SK-N-SH treated with all-trans-retinoic acid at 6 μM for 48 hours (cell line): Measurements from ENCODE around the gene FBXO31.

Experiments
- ATAC-seq: fragments of 200-7000 bp; cut with Tn5 transposase; 3 replicates; pipeline ENCODE4 v1.9.1; 2020; ENCODE audit warnings: mild to moderate bottlenecking, moderate library complexity
- ARNTL ChIP-seq: fragments of 450-650 bp; formaldehyde crosslinking; IDR thresholded peaks from 2 replicates; pipeline ENCODE4 v1.5.0; 2020; ENCODE audit warnings: low read depth, mild to moderate bottlenecking, moderate library complexity, borderline replicate concordance
- BACH2 ChIP-seq: fragments of 250-450 bp; sonication (Bioruptor Pico); IDR thresholded peaks from 2 replicates; pipeline ENCODE4 v1.9.0; 2021; ENCODE audit warnings: mild to moderate bottlenecking, borderline replicate concordance
- CSDC2 ChIP-seq: fragments of 250-450 bp; sonication (Bioruptor Pico); IDR thresholded peaks from 2 replicates; pipeline ENCODE4 v1.5.0; 2020; ENCODE audit warnings: mild to moderate bottlenecking, moderate library complexity
- ESRRG ChIP-seq: fragments of 250-450 bp; sonication (Bioruptor Pico); IDR thresholded peaks from 2 replicates; pipeline ENCODE4 v1.6.1; 2021; ENCODE audit warnings: mild to moderate bottlenecking
- GLIS3 ChIP-seq: fragments of 250-450 bp; sonication (Bioruptor Pico); IDR thresholded peaks from 2 replicates; pipeline ENCODE4 v1.5.0; 2020; ENCODE audit warnings: mild to moderate bottlenecking, moderate library complexity
- ISL1 ChIP-seq: fragments of 250-450 bp; sonication (Bioruptor Pico); IDR thresholded peaks from 2 replicates; pipeline ENCODE4 v2.1.2; 2022; ENCODE audit warnings: mild to moderate bottlenecking, moderate library complexity
- PPARA ChIP-seq: fragments of 250-450 bp; sonication (Bioruptor Pico); IDR thresholded peaks from 2 replicates; pipeline ENCODE4 v1.5.0; 2020; ENCODE audit warnings: mild to moderate bottlenecking, borderline replicate concordance
- RARB ChIP-seq: fragments of 250-450 bp; sonication (Bioruptor Pico); IDR thresholded peaks from 2 replicates; pipeline ENCODE4 v1.8.0; 2021; ENCODE audit warnings: mild to moderate bottlenecking, moderate library complexity
- SNAI2 ChIP-seq: fragments of 250-450 bp; sonication (Bioruptor Pico); IDR thresholded peaks from 2 replicates; pipeline ENCODE4 v1.5.0; 2020; ENCODE audit warnings: mild to moderate bottlenecking, moderate library complexity
- TCF4 ChIP-seq: fragments of 250-450 bp; sonication (Bioruptor Pico); IDR thresholded peaks from 2 replicates; pipeline ENCODE4 v1.8.0; 2021; ENCODE audit warnings: mild to moderate bottlenecking, moderate library complexity, borderline replicate concordance
- TOX ChIP-seq: fragments of 250-450 bp; sonication (Bioruptor Pico); IDR thresholded peaks from 2 replicates; pipeline ENCODE4 v1.8.0; 2021; ENCODE audit warnings: mild to moderate bottlenecking, moderate library complexity, borderline replicate concordance
- ZFP30 ChIP-seq: fragments of 450-650 bp; formaldehyde crosslinking; IDR thresholded peaks from 2 replicates; pipeline ENCODE4 v1.5.0; 2022; ENCODE audit warnings: mild to moderate bottlenecking, moderate library complexity
- ZNF565 ChIP-seq: fragments of 450-650 bp; formaldehyde crosslinking; conservative IDR thresholded peaks from 2 replicates; pipeline ENCODE4 v1.5.0; 2020; ENCODE audit warnings: low read depth, mild to moderate bottlenecking, moderate library complexity
- ZNF8 ChIP-seq: fragments of 450-650 bp; formaldehyde crosslinking; IDR thresholded peaks from 2 replicates; pipeline ENCODE4 v1.5.0; 2020; ENCODE audit warnings: mild to moderate bottlenecking, moderate library complexity
- TF ChIP-seq, protein P1 (sequence below): fragments of 250-450 bp; sonication (Bioruptor Pico); IDR thresholded peaks from 2 replicates; pipeline ENCODE4 v1.5.1; 2020; ENCODE audit warnings: low read depth, mild to moderate bottlenecking, moderate library complexity
- TF ChIP-seq, protein P2 (sequence below): fragments of 250-450 bp; sonication (Bioruptor Pico); IDR thresholded peaks from 2 replicates; pipeline ENCODE4 v1.5.1; 2021; ENCODE audit warnings: mild to moderate bottlenecking, moderate library complexity
- TF ChIP-seq, protein P3 (sequence below): fragments of 250-450 bp; sonication (Bioruptor Pico); IDR thresholded peaks from 2 replicates; pipeline ENCODE4 v1.8.0; 2021; ENCODE audit warnings: low read depth, mild to moderate bottlenecking, moderate library complexity, borderline replicate concordance
- TF ChIP-seq, protein P4 (sequence below): fragments of 250-450 bp; sonication (Bioruptor Pico); IDR thresholded peaks from 2 replicates; pipeline ENCODE4 v1.5.0; 2020; ENCODE audit warnings: mild to moderate bottlenecking, moderate library complexity
- TF ChIP-seq, protein P5 (sequence below): fragments of 250-450 bp; sonication (Bioruptor Pico); IDR thresholded peaks from 2 replicates; pipeline ENCODE4 v1.8.0; 2020; ENCODE audit warnings: mild to moderate bottlenecking, moderate library complexity, borderline replicate concordance

The FBXO31 gene

DNA sequence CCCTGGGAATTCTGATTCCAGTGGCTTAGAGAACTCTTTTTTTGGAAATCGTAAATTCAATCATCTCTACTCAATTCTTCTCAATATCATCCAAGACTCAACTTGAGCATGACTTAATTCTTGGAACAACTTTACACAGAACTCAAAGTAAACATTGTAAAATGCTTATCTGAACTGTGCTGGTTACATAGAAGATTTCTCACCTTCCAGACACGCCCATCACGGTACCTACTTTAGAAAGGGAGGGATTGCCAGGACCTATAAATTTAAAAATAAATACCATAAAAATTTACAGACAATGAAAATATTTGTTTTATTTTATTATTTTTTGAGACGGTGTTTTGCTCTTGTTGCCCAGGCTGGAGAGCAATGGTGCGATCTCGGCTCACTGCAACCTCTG is 35.1 kb upstream of the FBXO31 start:
- TF ChIP-seq PPARA (CRISPR knock-in tag): no peak
- TF ChIP-seq, protein P1, sequence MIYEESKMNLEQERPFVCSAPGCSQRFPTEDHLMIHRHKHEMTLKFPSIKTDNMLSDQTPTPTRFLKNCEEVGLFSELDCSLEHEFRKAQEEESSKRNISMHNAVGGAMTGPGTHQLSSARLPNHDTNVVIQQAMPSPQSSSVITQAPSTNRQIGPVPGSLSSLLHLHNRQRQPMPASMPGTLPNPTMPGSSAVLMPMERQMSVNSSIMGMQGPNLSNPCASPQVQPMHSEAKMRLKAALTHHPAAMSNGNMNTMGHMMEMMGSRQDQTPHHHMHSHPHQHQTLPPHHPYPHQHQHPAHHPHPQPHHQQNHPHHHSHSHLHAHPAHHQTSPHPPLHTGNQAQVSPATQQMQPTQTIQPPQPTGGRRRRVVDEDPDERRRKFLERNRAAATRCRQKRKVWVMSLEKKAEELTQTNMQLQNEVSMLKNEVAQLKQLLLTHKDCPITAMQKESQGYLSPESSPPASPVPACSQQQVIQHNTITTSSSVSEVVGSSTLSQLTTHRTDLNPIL: no peak
- no peak for TF ChIP-seq TOX (CRISPR knock-in tag)
- TF ChIP-seq, protein P2, sequence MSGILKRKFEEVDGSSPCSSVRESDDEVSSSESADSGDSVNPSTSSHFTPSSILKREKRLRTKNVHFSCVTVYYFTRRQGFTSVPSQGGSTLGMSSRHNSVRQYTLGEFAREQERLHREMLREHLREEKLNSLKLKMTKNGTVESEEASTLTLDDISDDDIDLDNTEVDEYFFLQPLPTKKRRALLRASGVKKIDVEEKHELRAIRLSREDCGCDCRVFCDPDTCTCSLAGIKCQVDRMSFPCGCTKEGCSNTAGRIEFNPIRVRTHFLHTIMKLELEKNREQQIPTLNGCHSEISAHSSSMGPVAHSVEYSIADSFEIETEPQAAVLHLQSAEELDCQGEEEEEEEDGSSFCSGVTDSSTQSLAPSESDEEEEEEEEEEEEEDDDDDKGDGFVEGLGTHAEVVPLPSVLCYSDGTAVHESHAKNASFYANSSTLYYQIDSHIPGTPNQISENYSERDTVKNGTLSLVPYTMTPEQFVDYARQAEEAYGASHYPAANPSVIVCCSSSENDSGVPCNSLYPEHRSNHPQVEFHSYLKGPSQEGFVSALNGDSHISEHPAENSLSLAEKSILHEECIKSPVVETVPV: no peak
- no peak for ATAC-seq

DNA sequence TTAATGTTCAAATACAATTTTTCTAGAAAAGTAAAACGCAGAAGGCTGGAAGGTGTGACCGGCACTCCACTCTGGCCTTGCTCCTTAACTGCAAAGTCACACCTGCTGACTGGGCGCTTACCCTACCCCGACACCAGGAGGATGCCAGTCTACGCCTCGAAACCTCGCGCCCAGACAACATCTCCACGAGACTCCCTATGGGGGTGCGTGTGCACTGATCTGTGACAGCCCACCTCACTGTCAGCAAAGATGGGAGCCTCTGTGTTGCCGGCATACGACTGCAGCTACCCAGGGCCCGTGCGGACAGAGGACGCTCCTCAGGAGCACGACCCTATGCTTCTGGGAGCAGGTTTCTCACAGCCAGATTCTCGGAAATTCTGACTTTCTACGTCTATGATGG is 34.6 kb upstream of the FBXO31 start:
- no peak for ATAC-seq
- TF ChIP-seq, protein P3, sequence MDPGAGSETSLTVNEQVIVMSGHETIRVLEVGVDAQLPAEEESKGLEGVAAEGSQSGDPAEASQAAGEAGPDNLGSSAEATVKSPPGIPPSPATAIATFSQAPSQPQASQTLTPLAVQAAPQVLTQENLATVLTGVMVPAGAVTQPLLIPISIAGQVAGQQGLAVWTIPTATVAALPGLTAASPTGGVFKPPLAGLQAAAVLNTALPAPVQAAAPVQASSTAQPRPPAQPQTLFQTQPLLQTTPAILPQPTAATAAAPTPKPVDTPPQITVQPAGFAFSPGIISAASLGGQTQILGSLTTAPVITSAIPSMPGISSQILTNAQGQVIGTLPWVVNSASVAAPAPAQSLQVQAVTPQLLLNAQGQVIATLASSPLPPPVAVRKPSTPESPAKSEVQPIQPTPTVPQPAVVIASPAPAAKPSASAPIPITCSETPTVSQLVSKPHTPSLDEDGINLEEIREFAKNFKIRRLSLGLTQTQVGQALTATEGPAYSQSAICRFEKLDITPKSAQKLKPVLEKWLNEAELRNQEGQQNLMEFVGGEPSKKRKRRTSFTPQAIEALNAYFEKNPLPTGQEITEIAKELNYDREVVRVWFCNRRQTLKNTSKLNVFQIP (CRISPR knock-in tag): no peak
- TF ChIP-seq, protein P1: no peak
- no peak for TF ChIP-seq CSDC2 (CRISPR knock-in tag)
- TF ChIP-seq ZNF8 (CRISPR knock-in tag): no peak
- TF ChIP-seq ZNF565: no peak
- no peak for TF ChIP-seq BACH2 (CRISPR knock-in tag)
- TF ChIP-seq TCF4 (CRISPR knock-in tag): no peak
- no peak for TF ChIP-seq ARNTL
- TF ChIP-seq ESRRG (CRISPR knock-in tag): no peak
- no peak for TF ChIP-seq TOX (CRISPR knock-in tag)
- TF ChIP-seq SNAI2 (CRISPR knock-in tag): no peak
- no peak for TF ChIP-seq ISL1 (CRISPR knock-in tag)
- no peak for TF ChIP-seq GLIS3 (CRISPR knock-in tag)
- no peak for TF ChIP-seq RARB
- TF ChIP-seq ZFP30 (CRISPR knock-in tag): no peak

DNA sequence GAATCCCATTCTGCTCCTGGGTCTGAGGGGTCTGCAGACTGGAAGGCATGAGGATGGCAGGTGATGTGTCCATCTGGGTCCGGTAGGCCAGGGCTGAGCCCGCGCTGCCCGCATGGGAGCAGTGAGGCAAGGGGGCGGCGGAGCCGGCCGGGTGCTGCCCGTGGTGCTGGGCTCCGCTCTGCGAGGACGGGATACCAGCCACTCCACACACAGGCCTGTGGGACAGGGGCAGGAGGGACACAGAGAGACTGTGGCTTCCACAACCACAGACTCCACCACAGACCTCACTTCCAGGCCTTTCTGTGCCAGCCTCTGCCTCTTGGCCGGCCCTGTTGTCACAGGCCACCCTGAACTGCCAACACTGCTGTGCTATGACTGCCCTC is 33.9 kb upstream of the FBXO31 start:
- TF ChIP-seq, protein P4, sequence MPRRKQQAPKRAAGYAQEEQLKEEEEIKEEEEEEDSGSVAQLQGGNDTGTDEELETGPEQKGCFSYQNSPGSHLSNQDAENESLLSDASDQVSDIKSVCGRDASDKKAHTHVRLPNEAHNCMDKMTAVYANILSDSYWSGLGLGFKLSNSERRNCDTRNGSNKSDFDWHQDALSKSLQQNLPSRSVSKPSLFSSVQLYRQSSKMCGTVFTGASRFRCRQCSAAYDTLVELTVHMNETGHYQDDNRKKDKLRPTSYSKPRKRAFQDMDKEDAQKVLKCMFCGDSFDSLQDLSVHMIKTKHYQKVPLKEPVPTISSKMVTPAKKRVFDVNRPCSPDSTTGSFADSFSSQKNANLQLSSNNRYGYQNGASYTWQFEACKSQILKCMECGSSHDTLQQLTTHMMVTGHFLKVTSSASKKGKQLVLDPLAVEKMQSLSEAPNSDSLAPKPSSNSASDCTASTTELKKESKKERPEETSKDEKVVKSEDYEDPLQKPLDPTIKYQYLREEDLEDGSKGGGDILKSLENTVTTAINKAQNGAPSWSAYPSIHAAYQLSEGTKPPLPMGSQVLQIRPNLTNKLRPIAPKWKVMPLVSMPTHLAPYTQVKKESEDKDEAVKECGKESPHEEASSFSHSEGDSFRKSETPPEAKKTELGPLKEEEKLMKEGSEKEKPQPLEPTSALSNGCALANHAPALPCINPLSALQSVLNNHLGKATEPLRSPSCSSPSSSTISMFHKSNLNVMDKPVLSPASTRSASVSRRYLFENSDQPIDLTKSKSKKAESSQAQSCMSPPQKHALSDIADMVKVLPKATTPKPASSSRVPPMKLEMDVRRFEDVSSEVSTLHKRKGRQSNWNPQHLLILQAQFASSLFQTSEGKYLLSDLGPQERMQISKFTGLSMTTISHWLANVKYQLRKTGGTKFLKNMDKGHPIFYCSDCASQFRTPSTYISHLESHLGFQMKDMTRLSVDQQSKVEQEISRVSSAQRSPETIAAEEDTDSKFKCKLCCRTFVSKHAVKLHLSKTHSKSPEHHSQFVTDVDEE: no peak
- TF ChIP-seq, protein P5, sequence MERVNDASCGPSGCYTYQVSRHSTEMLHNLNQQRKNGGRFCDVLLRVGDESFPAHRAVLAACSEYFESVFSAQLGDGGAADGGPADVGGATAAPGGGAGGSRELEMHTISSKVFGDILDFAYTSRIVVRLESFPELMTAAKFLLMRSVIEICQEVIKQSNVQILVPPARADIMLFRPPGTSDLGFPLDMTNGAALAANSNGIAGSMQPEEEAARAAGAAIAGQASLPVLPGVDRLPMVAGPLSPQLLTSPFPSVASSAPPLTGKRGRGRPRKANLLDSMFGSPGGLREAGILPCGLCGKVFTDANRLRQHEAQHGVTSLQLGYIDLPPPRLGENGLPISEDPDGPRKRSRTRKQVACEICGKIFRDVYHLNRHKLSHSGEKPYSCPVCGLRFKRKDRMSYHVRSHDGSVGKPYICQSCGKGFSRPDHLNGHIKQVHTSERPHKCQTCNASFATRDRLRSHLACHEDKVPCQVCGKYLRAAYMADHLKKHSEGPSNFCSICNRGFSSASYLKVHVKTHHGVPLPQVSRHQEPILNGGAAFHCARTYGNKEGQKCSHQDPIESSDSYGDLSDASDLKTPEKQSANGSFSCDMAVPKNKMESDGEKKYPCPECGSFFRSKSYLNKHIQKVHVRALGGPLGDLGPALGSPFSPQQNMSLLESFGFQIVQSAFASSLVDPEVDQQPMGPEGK (CRISPR knock-in tag): no peak
- peak; percentile 42 for ATAC-seq
